GM18951 (cell line): ENCODE measurements around the gene CLTC.

Experiments
- POLR2A ChIP-seq: IDR thresholded peaks from 4 replicates; pipeline ENCODE4 v1.6.1; 2011; ENCODE audit warnings: mild to moderate bottlenecking; ENCODE audit not compliant: insufficient read length, insufficient read depth; ENCODE audit errors: extremely low read depth
- in situ Hi-C: fragments of 300-500 bp; cut with MboI; formaldehyde crosslinking; loops from one replicate; pipeline ENCODE4 v1.12.0; 2022; ENCODE audit warnings: low sequenced_read_pairs, mixed read lengths, inconsistent platforms; ENCODE audit not compliant: unreplicated experiment

Gene CLTC

DNA sequence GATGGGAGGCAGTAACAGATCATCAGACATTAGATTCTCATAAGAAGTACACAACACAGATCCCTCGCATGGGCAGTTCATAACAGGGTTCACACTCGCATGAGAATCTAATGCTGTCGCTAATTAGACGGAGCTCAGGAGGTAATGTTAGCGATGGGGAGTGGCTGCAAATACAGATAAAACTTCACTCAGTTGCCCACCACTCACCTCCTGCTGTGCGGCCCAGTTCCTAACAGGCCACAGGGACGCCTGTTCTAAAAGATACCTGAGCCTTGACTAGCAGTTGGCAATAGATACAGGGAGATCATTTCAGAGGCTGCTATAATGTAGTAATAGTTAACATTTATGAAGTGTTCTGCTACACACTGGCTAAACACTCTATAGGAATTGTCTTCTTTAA lies 82.6 kb downstream of the CLTC start:
- no peak for TF ChIP-seq POLR2A
- in situ Hi-C loops: no loop called here

DNA sequence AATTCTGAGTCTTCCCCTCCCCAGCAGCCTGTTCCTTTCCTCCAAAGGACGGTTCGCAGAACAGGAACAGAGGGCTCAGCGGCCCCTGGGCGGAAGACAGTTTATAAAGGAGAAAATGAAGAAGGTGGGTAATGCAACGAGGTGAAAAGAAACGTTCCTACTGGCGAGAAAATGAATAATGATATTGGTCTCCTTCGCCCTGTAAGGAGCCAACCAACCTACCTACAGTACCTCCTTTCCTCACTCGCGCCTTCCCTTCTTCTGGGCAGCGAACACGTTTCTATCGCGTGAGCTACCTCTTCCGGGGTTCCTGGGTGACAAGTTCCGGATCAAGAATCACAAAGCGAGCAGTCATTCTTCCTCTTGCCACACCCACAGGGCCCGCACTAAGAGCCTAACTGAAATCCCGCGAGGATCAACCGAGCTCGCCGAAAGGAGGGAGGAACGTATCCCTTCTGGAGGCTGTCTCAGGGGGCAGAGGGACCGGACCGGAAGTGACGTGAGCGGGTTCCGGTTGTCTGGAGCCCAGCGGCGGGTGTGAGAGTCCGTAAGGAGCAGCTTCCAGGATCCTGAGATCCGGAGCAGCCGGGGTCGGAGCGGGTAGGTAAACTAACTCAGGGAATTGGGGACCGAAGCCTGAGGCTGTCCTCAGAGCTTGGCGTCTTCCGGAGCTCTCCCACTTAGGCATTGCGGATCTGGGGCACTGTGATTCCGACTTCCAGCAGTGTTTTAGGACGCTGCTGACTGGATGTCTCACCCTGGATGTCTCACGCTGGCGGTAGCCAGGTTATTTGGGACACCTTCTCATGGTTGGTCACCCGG lies 87.7 kb downstream of the CLTC start, which contains the start of the genes PTRH2 and VMP1:
TSS of gene PTRH2 (minus strand) at position 282 of the 822 bp plus-strand sequence. CDS start 9,452 bp downstream, outside the sequence.
TSS of gene VMP1 (plus strand) at position 506 of the 822 bp plus-strand sequence. CDS start 23,793 bp downstream, outside the sequence.
- TF ChIP-seq POLR2A: peak; percentile 93
- in situ Hi-C loops: no loop called here

- in situ Hi-C loops: no loop called here
- TF ChIP-seq POLR2A: no peak
Observed at GRCh38 chr17:59707971-59708430, 88.3 kb downstream of the CLTC start.

GRCh38 chr17:59711936-59712335 lies 92.2 kb downstream of the CLTC start:
- in situ Hi-C loops: no loop called here
- TF ChIP-seq POLR2A: no peak

GRCh38 chr17:59712862-59713261 lies 93.2 kb downstream of the CLTC start:
- in situ Hi-C loops: no loop called here
- TF ChIP-seq POLR2A: no peak

- no peak for TF ChIP-seq POLR2A
- in situ Hi-C loops: no loop called here
Observed at GRCh38 chr17:59714255-59714654, 94.6 kb downstream of the CLTC start.

GRCh38 chr17:59716427-59716826 lies 96.7 kb downstream of the CLTC start:
- in situ Hi-C loops: no loop called here
- no peak for TF ChIP-seq POLR2A

DNA sequence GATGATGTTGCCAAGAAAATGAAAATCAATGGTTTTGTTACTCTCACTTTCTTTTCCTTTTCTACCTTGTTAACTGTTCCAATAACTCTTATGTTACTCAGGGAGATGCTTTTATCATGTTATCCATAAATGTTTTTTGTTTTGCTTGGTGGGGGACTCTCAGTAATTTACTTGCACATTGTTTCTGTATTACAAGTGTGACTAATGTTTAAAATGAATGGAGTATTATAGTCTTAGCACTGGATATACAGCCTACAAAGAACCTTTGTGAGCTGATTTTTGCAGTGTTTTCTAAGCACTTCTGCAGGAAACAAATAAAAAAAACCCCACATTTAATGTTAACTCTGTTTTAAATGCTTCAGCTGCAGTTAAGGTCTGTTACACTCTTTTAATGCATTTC lies 99.8 kb downstream of the CLTC start:
- TF ChIP-seq POLR2A: no peak
- in situ Hi-C loops: no loop called here

DNA sequence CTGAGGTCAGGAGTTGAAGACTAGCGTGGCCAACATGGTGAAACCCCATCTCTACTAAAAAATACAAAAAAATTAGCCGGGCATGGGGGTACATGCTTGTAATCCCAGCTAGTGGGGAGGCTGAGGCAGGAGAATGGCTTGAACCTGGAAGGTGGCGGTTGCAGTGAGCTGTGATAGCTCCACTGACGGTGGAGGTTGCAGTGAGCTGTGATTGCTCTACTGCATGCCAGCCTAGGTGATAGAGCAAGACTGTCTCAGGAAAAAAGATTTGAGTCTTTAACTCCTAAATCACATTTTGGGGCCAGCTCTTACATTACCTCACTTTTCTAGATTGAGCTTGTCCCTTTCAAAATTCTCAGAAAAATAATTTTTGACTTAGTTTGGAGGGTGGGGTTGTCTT lies 102.9 kb downstream of the CLTC start:
- TF ChIP-seq POLR2A: no peak
- in situ Hi-C loops: no loop called here

- in situ Hi-C loops: no loop called here
- no peak for TF ChIP-seq POLR2A
Observed at GRCh38 chr17:59723041-59723440, 103.3 kb downstream of the CLTC start.

DNA sequence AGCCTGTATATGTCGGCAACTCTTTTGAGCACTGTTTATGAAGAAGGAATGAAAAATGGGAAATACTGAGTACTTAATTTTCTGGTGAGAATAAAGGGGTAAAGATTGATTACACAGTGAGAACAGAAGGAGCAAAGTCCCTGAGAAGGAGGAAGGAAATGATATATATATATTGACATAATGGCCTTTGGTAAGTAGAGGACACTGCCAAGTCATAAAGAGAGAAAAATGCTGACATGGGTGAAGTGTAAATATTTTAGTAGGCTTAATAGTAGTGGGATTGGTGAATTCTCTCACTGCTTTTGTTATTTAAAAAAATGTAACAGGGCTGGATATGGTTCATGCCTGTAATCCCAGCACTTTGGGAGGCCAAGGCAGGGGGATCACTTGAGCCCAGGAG lies 103.9 kb downstream of the CLTC start:
- in situ Hi-C loops: no loop called here

GRCh38 chr17:59725691-59726090 lies 106.0 kb downstream of the CLTC start:
- in situ Hi-C loops: loop anchor here (25.0 kb wide), 1 partner anchor 337 kb away; no protein-coding TSS in a partner anchor
- no peak for TF ChIP-seq POLR2A

More for the DNA sequence above, 103.9 kb downstream of the CLTC start:
- no peak for TF ChIP-seq POLR2A

- TF ChIP-seq POLR2A: no peak
- in situ Hi-C loops: loop anchor here (25.0 kb wide), 1 partner anchor 334 kb away; no protein-coding TSS in a partner anchor
Observed at GRCh38 chr17:59727817-59728533, 108.3 kb downstream of the CLTC start.

- TF ChIP-seq POLR2A: no peak
- in situ Hi-C loops: loop anchor here (25.0 kb wide), 1 partner anchor 332 kb away; no protein-coding TSS in a partner anchor
Observed at GRCh38 chr17:59730268-59730834, 110.7 kb downstream of the CLTC start.
